COLO668 (cell line): ENCODE measurements around the gene ATG7.
"Not testable (repeated sequence)": the region's sequence is repeated elsewhere in the genome, so short reads cannot be mapped to it uniquely, and the experiment has no call there.

ENCODE experiments used
- DNase-seq: peaks from one replicate; lab custom pipeline; 2025; ENCODE audit not compliant: unreplicated experiment; lab: John Stamatoyannopoulos, UW

The ATG7 gene

DNA sequence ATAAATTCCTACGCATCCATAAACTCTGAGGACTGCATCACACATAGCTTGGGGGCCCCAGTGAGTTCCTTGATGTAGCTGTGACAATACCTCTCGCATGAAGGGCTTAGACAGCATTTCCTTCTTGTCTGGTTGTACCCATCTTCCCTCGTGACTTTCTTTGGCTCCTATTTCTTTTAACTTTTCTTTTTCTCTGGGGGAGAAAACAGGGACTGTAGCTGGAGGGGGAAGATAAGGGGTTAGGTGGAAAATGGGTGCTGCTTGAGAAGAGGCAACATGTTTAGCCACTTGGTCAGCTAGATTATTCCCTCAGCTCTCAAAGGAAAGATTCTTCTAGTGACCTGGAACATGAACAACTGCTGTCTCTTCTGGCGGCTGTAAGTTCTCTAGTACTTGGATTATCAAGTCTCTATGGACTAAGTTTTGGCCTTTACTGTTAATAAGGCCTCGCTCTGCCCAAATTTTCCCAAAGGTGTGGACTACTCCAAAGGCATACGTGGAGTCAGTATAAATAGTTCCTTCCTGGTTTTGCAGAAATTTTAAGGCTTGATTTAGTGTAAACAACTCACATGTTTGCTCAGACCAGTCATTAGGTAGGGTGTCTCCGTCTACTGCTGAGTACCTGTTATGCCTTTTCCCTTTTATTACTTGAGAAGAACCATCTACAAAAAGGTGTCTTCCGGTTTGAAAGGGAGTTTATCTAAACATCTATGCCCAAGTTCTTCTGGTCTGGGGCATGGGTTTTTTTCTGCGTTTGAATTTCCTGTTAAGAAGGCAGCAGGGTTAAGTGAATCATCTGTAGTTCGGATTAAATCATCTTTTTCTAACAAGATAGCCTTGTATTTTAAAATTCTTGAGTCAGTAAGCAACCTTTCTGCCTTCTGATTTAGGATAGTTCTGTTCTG lies 21.0 kb upstream of the ATG7 start:
- DNase-seq, result no peak

DNA sequence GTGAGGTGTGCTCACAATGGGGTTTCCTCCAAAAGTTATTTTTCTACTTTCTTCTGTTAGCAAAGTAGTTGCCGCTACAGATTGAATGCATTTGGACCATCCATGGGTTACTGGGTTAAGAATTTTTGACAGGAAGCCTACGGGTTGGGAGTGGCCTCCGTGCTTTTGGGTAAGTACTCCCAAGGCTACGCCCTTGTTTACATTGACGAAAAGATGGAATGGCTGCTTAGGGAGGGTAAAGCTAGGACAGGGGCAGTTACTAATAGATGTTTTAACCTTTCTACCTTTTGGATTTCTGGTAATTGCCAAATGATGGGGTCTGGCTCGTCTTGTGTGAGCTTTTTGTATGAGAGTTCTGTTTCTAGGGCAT lies 20.4 kb upstream of the ATG7 start:
- DNase-seq, result no peak

DNA sequence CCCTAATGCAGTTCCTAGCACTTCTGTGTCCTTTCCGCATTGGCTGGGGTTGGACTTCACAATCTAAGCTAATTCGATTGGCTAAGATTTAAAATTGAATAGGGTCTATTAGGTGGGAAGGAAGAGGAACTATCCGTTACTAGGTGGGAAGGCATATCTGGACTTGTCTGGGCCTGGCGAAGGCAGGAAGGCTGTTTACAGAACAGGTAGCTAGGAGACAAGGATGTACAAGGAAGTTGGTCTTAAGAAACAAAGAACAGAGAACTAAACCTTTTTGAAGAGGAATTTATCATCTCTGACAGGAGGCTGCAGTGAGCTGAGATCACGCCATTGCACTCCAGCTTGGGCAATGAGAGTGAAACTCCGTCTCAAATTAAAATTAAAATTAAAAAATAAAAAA lies 17.3 kb upstream of the ATG7 start:
- no peak for DNase-seq

DNA sequence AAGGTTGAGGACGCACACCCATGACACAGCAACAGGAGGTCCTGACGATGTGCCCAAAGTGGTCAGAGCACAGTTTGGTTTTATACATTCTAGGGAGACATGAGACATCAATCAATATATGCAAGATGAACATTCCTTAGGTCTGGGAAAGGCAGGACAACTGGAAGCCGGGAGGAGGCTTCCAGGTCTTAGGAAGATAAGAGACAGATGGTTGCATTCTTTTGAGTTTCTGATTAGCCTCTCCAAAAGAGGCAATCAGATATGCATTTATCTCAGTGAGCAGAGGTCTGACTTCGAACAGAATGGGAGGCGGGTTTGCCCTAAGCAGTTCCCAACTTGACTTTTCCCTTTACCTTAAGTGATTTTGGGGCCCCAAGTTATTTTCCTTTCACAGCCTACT lies 16.7 kb upstream of the ATG7 start:
- DNase-seq, result not testable (repeated sequence)

DNA sequence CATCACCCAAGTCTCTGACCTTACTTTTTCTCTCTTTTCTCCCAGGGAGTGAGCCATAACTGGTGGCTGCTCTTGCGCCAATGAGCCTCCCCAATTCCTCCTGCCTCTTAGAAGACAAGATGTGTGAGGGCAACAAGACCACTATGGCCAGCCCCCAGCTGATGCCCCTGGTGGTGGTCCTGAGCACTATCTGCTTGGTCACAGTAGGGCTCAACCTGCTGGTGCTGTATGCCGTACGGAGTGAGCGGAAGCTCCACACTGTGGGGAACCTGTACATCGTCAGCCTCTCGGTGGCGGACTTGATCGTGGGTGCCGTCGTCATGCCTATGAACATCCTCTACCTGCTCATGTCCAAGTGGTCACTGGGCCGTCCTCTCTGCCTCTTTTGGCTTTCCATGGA lies 13.2 kb upstream of the ATG7 start:
- DNase-seq, result no peak

DNA sequence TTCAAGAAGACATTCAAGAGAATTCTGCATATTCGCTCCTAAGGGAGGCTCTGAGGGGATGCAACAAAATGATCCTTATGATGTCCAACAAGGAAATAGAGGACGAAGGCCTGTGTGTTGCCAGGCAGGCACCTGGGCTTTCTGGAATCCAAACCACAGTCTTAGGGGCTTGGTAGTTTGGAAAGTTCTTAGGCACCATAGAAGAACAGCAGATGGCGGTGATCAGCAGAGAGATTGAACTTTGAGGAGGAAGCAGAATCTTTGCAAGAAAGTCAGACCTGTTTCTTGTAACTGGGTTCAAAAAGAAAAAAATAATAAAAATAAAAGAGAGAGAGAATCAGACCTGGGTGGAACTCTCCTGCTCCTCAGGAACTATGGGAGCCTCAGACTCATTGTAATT lies 11.7 kb upstream of the ATG7 start:
- no peak for DNase-seq

DNA sequence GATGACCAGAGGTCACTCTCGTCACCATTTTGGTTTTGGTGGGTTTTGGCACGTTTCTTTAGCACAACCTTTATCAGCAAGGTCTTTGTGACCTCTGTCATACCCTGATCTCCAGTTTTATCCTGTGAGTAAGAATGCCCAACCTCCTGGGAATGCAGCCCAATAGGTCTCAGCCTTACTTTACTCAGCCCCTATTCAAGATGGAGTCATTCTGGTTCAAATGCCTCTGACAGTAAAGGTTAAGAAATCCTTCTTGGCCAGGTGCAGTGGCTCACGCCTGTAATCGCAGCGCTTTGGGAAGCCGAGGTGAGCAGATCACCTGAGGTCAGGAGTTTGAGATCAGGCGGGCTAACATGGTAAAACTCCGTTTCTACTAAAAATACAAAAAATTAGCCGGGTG lies 3.2 kb upstream of the ATG7 start:
- DNase-seq, result no peak

DNA sequence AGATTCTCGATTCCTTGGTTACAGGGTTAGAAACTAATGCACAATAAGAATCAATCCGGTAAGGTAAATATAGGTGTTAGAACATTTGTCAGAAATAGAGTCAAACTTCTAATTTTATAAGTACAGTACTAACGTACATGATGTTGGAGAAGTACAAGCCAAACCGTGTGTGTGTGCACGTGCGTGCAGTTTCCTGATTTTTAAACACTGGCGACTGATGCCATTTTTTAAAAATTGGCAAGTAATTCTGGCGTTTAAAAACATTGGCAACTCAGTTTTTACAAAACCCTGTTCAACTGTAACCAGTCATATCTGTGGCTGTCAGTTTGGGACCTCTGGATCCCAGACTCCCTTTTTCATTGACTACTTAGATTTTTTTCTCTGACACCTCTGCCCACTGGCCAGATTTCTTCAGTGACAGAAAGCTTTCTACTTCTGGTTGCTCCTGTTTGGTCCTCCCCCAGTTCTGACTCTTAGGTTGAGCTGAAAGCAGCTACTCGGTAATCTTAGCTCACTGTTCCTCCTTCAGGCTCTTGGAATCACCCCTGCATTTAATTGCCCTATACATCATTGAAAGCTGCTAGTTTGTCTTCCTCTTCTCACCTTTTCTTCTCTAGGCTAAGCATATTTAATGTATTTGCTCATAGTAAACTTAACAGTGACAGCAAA lies 843 bp downstream of the ATG7 start:
- DNase-seq, result no peak

DNA sequence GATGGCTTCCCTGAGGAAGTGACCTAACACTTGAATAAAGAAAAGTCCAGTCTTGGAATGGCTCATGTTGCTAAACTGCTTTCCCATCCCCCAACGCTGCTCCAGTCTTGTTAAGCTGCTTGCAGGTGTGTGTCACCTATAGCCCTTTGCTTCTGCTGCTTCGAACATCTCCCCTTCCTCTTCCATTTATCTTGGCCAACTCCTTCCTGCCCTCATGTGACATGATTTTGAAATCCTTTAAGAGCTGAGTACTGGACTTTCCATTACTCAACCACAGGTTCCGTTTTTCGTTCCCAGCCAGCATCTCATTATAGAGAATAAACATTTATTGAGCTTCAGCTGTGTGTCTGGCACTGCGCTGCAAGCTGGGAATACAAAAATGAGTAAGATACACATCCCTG lies 1.7 kb downstream of the ATG7 start:
- DNase-seq, result no peak

DNA sequence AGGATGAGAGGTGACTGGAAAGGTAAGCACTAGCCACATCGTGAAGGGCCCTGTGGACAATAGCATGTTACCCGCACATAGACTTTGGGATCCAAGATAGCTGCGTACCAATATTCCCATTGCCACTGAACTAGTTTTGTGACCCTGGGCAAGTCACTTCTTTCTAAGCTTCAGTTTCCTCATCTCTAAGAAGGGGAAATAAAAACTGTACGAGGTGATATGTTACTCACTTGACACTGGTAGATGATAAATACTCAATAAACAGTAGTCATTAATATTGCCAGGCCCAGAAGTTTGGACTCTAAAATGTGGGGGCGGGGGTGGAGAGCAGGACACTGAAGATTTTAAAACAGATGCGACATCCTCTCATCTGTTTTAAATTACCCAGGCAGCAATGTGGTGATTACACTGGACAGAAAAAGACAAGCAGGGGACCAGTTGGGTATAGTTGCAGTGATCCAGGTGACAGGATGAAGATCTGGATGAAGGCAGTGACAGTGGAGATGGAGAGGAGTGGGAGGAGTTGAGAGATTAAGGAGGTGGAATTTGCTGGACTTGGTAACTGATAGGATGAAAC lies 2.5 kb downstream of the ATG7 start:
- no peak for DNase-seq

DNA sequence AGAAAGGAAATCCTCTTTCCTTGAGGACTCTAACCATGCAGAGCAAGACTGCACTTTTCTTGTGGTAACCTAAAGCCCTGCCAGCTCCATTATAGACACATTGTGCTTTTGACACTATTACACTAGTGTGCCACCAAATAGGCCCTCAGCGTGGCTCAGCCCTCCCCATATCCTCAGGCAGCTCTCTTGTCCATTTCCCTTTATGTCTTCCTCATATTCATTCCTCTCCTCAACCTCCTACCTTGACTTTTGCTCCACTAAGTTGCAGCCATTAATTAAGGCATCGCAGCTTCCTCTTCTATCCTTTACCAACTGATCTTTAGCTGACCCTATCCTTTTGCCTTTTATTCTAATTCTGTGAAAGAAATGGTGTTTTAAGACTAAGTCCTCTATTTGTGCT lies 3.7 kb downstream of the ATG7 start:
- DNase-seq, result no peak

DNA sequence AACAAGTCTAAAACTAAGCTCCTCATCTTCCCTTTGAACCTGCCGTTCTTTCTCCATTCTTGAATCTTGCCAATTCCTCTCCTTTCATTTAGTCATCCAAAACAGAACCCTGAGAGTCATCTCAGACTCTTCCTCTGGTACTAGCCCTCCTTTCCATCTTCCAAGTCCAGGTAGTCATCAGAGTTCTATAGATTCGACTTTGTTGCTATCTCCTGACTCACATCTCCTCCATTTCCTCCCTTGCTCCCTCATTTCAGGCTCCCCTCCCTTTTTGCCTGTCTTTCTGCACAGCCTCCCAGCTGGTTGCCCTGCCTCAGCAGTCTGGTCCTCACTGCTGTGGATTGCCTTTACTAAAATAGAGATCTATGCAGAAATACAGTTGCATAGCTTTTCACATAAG lies 4.7 kb downstream of the ATG7 start:
- DNase-seq, result no peak

DNA sequence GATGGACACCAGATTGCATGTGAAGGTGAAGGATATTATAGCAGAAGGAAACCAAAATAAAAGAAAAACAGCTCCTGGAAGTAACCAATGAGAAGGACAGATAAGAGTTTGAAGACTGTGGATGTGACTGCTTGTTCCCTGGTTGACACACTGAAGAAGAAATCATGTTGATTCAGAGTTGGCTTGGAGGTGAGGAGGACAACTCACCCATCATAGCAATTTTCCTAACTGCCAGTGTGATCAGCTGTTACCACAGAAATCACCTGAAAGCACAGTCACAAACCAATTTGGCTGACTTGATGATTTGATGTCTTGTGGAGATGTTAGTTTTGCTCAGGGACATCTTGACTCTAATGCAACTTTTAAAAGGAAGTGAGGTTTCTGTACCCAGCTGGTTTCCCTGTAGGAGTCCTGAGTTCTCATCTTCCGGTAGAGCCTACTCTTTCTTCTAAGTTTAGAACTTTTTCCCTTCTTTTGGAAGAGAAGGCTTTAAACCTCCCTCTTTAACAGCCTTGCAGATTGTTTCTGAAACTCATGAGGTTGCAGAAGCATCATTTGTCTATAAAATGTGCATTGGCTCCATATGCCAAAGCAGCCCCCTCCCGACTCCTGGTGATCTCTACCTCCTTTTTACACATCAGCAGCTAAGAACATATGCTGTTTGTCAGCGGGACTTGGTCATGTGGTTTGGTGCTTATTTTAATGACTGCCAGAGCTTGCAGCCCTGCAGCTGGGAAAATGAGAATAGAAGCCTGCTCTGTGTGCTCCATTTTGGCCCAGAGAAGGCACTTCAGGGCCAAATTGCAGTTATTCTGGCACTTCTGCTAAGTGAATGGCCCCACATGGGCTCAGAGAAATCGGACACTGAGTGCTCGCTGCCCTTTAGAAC lies 10.3 kb downstream of the ATG7 start:
- no peak for DNase-seq

DNA sequence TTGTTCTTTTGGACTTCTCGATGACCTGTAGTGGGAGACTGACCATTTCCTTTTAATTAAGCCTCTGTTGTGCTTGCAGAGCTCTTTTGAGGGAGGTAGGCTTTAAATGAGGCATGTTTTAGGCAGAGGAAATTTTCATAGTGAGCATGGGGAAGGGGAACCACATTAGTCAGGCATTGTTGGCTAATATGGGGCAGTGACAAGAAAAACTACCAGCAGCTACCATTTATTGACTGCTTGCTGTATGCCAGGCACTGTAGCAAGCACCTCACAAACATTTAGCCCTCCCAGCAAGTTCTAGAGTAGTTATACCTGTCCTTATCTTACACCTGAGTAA lies 10.9 kb downstream of the ATG7 start:
- no peak for DNase-seq

DNA sequence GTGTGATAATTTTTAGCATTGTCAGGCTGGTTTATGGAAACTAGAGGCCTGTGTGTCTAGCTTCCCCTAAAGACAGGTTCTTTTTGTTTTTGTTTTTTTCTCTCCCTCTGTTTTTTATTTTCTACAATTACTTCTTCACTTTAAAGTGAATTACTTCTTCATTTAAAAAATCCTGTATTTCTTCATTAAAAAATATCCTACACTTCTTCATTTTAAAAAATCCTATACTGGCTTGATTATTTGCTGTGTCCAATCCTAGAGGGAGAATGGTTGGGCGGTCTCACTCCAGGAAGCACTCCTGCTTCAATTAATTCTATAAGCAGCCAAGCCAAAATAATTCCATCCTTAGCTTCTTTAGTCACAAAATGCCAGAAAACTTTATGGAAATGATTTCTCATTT lies 11.8 kb downstream of the ATG7 start:
- DNase-seq, result no peak

DNA sequence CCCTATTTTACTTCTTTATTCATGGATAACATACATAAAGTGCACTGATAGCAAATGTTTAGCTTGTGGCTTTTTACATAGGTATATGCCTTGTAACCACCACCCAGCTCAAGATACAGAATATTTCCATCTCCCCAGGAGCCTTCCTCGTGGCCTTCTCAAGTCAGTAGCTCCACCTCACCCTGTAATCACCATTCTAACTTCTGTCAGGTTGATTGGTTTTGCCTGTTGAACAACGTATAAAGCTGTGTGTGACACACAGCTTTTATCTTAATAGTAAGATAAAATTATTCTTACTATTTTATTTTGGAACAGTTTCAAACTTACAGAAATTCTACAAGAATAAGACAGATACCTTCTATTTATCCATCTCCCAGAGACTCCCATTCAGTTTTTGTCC lies 13.3 kb downstream of the ATG7 start:
- DNase-seq, result no peak

DNA sequence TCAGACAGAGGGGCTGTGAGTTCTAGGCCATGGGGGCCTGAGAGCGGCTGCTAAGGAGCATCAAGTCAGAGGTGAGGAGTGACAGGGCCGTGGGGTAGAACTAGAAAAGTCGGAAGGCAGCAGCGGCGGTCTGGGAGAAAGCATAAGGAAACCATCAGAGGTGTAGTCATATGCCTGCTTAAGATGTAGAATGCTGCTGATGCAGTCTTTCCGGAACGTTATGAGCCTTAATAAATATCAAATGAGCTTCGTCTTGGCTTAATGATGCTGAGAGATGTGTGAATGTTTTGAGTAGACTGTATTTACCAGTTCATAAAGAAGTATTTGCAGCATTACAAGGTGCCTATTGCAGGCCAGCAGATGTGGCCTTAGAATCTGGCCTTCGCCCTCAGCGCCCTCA lies 15.2 kb downstream of the ATG7 start:
- no peak for DNase-seq

DNA sequence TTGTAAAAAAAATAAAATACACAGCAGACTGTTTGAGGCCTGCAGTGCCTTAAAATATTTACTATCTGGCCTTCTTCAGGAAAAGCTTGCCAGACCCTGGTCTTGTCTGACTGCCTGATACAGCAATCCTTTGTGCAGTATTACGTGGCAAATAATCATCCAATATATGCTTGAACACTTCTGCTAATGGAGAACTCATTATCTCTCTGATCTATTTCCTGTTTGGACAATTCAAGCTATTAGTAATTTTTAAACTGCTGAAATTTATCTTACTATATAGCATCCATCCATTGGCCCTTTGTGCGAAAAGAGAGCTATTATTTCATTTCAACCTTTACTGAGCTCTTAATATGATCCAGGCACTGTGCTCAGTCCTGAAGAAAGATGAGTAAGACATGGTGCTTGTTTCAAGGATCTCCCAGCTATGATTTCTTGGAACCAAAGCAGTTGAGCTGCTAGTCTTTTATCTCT lies 15.9 kb downstream of the ATG7 start:
- no peak for DNase-seq

DNA sequence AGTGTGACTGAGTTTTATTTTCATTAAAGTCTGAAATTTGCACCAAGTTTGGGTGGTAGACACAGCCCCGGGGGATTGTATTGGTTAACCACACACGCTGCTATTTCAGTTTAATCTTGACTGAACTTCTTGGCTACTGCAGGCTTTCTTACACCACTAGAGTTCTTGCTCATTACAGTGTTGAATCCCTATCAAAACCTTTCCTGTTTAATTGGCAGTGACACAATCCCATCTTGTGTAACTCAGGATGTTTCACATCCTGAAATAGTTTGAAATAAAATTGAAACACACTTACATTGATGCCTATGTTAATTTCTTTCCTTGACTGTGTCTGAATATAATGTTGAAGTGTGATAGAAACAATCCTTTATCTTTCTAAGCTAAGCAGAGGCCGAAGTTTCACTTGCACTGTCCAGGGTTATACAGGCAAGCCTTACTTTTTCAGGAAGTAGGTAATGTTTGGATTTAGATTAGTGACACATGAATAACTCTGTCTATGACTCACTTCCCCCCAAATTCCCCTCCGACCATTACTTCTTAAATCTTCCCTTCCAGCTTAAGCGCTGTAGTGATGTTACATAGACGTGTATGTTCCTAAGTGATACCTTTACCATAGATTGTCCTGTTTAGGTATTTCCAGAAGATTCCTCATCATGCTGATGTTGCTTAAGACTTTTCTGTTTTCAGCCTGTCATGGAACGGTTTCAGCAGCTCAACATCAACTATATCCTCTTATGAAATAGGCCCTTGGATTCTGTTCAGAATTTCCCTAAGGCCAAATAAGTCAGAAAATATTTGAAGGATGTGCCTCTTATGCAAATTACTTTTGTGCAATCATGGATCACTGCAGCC lies 16.8 kb downstream of the ATG7 start:
- no peak for DNase-seq

DNA sequence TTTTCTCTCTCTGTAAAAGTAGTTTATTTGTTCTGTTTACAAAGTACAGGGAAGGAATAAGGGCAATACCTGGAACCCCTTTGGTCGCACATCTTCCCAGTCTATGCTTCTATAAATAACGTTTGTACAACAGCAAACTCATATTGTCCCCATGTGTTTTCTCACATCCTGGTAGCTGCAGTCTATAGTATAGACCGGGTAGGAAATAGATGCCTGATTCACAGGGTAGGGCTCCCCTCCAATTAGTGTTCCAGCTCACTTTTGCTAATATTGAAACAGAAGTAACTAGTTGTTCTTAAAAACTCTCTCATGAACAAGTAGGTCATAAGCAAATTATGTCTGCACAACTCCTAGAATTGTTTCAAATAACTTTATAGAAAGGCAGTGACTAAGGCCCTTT lies 17.7 kb downstream of the ATG7 start:
- DNase-seq, result no peak
